Activated naive CD8-positive, alpha-beta T cell treated with anti-CD3 and anti-CD28 coated beads, Interleukin-2, amount 10 ng/mL, durations not matched to agents 7 days and 5 days (primary cell): ENCODE measurements around the gene GLTP. TPM values are rescaled to one million over a fixed set of nuclear protein-coding genes. Genes with fewer than 3 reads are reported as not detected.
"Not testable (repeated sequence)": the region's sequence is repeated elsewhere in the genome, so short reads cannot be mapped to it uniquely, and the experiment has no call there.

Source experiments
- ATAC-seq: fragments of 150-1000 bp; cut with Tn5 transposase; one replicate; pipeline ENCODE4 v1.10.0; 2021; ENCODE audit warnings: low read depth, moderate library complexity
- POLR2A ChIA-PET: fragments of 350-600 bp; sonication (Branson Sonifier 250); formaldehyde crosslinking; loops from one replicate; lab custom pipeline; 2021; ENCODE audit warnings: antibody characterized with exemption; lab: Charles Lee
- DNase-seq: peaks from one replicate; pipeline ENCODE4 v3.0.0; 2021
- H3K27ac Mint-ChIP-seq: one replicate; pipeline ENCODE4 v1.8.0; 2022; ENCODE audit warnings: mild to moderate bottlenecking, mixed read lengths
- H3K27me3 Mint-ChIP-seq: one replicate; pipeline ENCODE4 v1.8.0; 2022; ENCODE audit warnings: mild to moderate bottlenecking, moderate library complexity, mixed read lengths
- H3K36me3 Mint-ChIP-seq: one replicate; pipeline ENCODE4 v1.8.0; 2021; ENCODE audit warnings: mild to moderate bottlenecking, mixed read lengths
- H3K4me1 Mint-ChIP-seq: one replicate; pipeline ENCODE4 v1.8.0; 2021; ENCODE audit warnings: mixed read lengths
- H3K4me3 Mint-ChIP-seq: one replicate; pipeline ENCODE4 v1.8.0; 2022; ENCODE audit warnings: mild to moderate bottlenecking, moderate library complexity, mixed read lengths
- H3K9me3 Mint-ChIP-seq: one replicate; pipeline ENCODE4 v1.8.0; 2021; ENCODE audit warnings: mixed read lengths
- total RNA-seq, 2 experiments: library from RNA; stranded (reverse); gene quantifications; one replicate each; pipeline ENCODE4 v1.2.3, GENCODE V29; 2021

Gene GLTP
- total RNA-seq, 2 experiments from 2014 or later: 18.3 to 20.2 TPM

DNA sequence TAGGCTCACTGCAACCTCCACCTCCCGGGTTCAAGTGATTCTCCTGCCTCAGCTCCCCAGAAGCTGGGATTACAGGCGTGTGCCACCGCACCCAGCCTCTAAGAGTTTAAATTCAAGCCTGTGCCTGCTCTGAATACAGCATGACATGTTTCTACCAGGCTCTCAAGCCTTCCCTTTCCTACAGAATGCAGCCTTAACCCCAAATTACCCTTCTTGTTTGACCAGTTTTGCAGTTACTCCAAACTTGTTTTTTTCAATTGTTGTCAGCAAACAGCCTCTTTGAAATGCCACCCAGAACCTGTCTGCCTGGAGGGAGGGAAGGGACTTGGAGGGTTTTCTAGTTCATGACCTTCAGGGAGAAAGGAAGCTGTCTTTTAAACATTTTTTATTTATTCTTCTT lies 15.4 kb downstream of the GLTP start:
- H3K27me3 Mint-ChIP-seq: no peaks in the 10 kb centered on the region
- ATAC-seq (no peak), DNase-seq (no peak)
- peaks cover 16% of the 10 kb centered on the region for H3K4me1 Mint-ChIP-seq
- peak overlapping the region; percentile 33 for H3K27ac Mint-ChIP-seq
- POLR2A ChIA-PET: no interaction called here
- H3K9me3 Mint-ChIP-seq: no peaks in the 10 kb centered on the region
- H3K4me3 Mint-ChIP-seq: no peak overlapping the region
- peaks cover 4% of the 10 kb centered on the region for H3K36me3 Mint-ChIP-seq

GRCh38 chr12:109863847-109864712 lies 16.3 kb downstream of the GLTP start:
- Mint-ChIP-seq H3K27me3 (no peaks in the 10 kb centered on the region), H3K4me3 (peak overlapping the region; percentile 7), H3K36me3 (peaks cover 4% of the 10 kb centered on the region), H3K4me1 (peaks cover 16% of the 10 kb centered on the region), H3K9me3 (no peaks in the 10 kb centered on the region), H3K27ac (peak overlapping the region; percentile 56)
- ATAC-seq (peak; percentile 97), DNase-seq (peak; percentile 36)
- POLR2A ChIA-PET: no interaction called here

DNA sequence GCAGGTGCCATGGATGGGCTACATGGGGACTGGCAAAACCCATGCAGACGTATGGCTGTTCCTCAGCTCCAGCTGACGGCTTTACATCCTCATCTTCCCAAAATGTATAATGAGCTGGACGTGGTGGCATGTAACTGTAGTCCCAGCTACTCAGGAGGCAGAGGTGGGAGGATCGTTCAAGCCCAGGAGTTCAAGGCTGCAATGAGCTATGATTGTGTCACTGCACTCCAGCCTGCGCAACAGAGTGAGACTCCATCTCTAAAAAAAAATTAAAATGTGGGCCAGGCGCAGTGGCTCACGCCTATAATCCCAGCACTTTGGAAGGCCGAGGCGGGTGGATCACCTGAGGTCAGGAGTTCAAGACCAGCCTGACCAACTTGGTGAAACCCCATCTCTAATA lies 17.9 kb downstream of the GLTP start:
- peaks cover 22% of the 10 kb centered on the region for H3K4me1 Mint-ChIP-seq
- POLR2A ChIA-PET, H3K27me3 Mint-ChIP-seq, DNase-seq, H3K9me3 Mint-ChIP-seq, H3K4me3 Mint-ChIP-seq, H3K36me3 Mint-ChIP-seq, H3K27ac Mint-ChIP-seq, ATAC-seq: not testable (repeated sequence)

GRCh38 chr12:109861689-109862314 lies 18.5 kb downstream of the GLTP start:
- H3K36me3 Mint-ChIP-seq: peaks cover 2% of the 10 kb centered on the region
- peaks cover 22% of the 10 kb centered on the region for H3K4me1 Mint-ChIP-seq
- H3K27me3 Mint-ChIP-seq: no peaks in the 10 kb centered on the region
- H3K4me3 Mint-ChIP-seq: no peak overlapping the region
- no peak for DNase-seq
- POLR2A ChIA-PET: interaction anchor here (0.6 kb wide), 1 partner anchor 517 kb away, joined by 3 read pairs; no protein-coding TSS in a partner anchor
- no peak overlapping the region for H3K27ac Mint-ChIP-seq
- no peaks in the 10 kb centered on the region for H3K9me3 Mint-ChIP-seq
- no peak for ATAC-seq

DNA sequence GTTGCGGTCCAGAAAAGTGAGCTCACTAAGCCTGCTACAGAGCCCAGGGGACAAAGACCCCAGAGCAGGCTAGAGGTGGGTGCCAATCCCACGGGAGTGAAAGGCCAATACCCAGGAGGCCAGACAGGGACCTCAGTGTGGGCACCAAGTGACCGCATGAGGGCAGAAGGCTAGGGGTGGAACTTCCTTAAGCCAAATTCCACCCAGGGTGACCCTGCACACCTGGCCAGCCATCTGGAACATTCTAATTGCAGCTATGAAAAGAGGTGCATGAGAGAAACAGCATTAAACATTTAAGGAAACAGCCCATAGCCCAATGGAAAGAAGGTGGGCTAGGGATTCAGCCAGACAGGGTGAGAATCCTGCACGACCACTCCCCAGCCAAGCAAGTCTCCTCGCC lies 19.4 kb downstream of the GLTP start:
- Mint-ChIP-seq H3K36me3 (peaks cover 2% of the 10 kb centered on the region), H3K4me1 (peaks cover 22% of the 10 kb centered on the region), H3K4me3 (no peak overlapping the region), H3K9me3 (no peaks in the 10 kb centered on the region), H3K27me3 (no peaks in the 10 kb centered on the region), H3K27ac (no peak overlapping the region)
- POLR2A ChIA-PET: interaction anchor here (0.6 kb wide), 1 partner anchor 518 kb away, joined by 3 read pairs; no protein-coding TSS in a partner anchor
- ATAC-seq (no peak), DNase-seq (no peak)

DNA sequence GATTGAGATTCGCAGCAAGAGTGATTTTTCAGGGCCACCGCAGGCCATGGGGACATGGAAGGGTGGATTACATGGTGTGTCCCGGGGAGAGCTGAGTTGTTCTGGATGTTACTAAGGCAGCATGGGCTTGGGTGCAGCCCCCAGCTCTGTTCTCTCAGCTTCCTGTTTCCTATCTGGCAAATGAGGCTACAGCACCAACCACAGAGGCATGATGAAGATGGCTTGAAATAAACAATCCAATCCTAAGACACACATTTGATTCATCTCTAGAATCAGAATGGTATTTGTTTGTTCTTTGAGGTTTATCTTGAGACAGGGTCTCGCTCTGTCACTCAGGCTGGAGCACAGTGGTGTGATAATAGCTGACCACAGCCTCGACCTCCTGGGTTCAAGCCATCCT lies 21.6 kb downstream of the GLTP start:
- no peaks in the 10 kb centered on the region for H3K27me3 Mint-ChIP-seq
- H3K9me3 Mint-ChIP-seq: no peaks in the 10 kb centered on the region
- POLR2A ChIA-PET: no interaction called here
- H3K4me3 Mint-ChIP-seq: no peak overlapping the region
- no peak for DNase-seq
- ATAC-seq: no peak
- H3K36me3 Mint-ChIP-seq: peaks cover 2% of the 10 kb centered on the region
- no peak overlapping the region for H3K27ac Mint-ChIP-seq
- H3K4me1 Mint-ChIP-seq: peaks cover 11% of the 10 kb centered on the region

GRCh38 chr12:109857715-109858114 lies 22.6 kb downstream of the GLTP start:
- POLR2A ChIA-PET: no interaction called here
- Mint-ChIP-seq H3K36me3 (peaks cover 2% of the 10 kb centered on the region), H3K4me3 (no peak overlapping the region), H3K27ac (no peak overlapping the region), H3K9me3 (no peaks in the 10 kb centered on the region), H3K27me3 (no peaks in the 10 kb centered on the region), H3K4me1 (peaks cover 9% of the 10 kb centered on the region)
- ATAC-seq (no peak), DNase-seq (no peak)

DNA sequence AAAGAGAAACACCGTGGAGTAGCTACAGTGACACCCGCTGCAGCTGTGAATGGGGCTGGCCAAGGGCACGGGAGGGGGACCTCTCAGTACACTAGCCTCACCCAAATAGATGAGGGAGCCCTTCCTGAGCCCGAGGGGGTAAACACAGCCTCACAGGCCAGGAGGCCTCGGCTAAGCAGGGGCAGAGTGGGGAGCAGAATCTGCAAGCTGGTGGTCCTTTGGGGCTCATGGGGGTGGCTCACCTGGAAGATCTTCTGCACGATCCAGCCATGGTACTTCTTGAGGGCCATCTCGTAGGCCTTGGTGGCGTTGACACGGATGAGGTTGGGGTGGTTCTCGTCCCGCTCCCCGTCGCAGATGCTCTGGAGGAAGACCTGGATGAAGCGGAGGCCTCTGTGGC lies 25.0 kb downstream of the GLTP start:
- Mint-ChIP-seq H3K4me1 (peaks cover 9% of the 10 kb centered on the region), H3K27me3 (no peaks in the 10 kb centered on the region), H3K9me3 (no peaks in the 10 kb centered on the region), H3K27ac (no peak overlapping the region), H3K4me3 (no peak overlapping the region), H3K36me3 (peaks cover 2% of the 10 kb centered on the region)
- ATAC-seq (no peak), DNase-seq (no peak)
- POLR2A ChIA-PET: no interaction called here

DNA sequence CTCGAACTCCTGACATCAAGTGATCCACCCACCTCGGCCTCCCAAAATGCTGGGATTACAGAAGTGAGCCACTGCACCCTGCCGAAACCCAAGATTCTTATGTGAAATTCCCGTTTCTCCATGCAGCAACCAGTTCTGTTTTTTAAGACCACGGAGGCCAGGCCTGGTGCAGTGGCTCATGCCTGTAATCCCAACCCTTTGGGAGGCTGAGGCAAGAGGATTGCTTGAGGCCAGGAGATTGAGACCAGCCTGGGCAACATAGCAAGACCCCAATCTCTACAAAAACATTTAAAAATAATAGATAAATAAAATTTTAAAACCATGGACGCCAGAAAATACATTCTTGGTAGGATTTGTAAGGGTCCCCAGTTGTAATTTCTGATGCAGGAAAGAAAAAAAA lies 29.8 kb downstream of the GLTP start:
- H3K27ac Mint-ChIP-seq, H3K9me3 Mint-ChIP-seq, ATAC-seq, POLR2A ChIA-PET, DNase-seq, H3K4me1 Mint-ChIP-seq, H3K27me3 Mint-ChIP-seq, H3K36me3 Mint-ChIP-seq, H3K4me3 Mint-ChIP-seq: not testable (repeated sequence)

GRCh38 chr12:109847142-109847735 lies 33.1 kb downstream of the GLTP start:
- POLR2A ChIA-PET: no interaction called here

GRCh38 chr12:109845824-109846205 lies 34.5 kb downstream of the GLTP start:
- H3K36me3 Mint-ChIP-seq: no peaks in the 10 kb centered on the region
- H3K4me3 Mint-ChIP-seq: peak overlapping the region; percentile 56
- ATAC-seq: no peak
- peaks cover 4% of the 10 kb centered on the region for H3K4me1 Mint-ChIP-seq
- no peaks in the 10 kb centered on the region for H3K27me3 Mint-ChIP-seq
- no peak overlapping the region for H3K27ac Mint-ChIP-seq
- no peaks in the 10 kb centered on the region for H3K9me3 Mint-ChIP-seq
- no peak for DNase-seq
- POLR2A ChIA-PET: interaction anchor here (1.1 kb wide), 1 partner anchor 41 kb away, joined by 3 read pairs; no protein-coding TSS in a partner anchor

More at GRCh38 chr12:109847142-109847735, 33.1 kb downstream of the GLTP start:
- ATAC-seq (no peak), DNase-seq (no peak)
- Mint-ChIP-seq H3K9me3 (no peaks in the 10 kb centered on the region), H3K4me3 (no peak overlapping the region), H3K27me3 (no peaks in the 10 kb centered on the region), H3K36me3 (no peaks in the 10 kb centered on the region), H3K27ac (no peak overlapping the region), H3K4me1 (peaks cover 4% of the 10 kb centered on the region)

- H3K4me1 Mint-ChIP-seq: peaks cover 4% of the 10 kb centered on the region
- no peaks in the 10 kb centered on the region for H3K27me3 Mint-ChIP-seq
- POLR2A ChIA-PET: interaction anchor here (0.8 to 1.1 kb wide), 2 partner anchors 40 to 247 kb away, joined by 3 to 6 read pairs; no protein-coding TSS in a partner anchor
- ATAC-seq (peak; percentile 93), DNase-seq (peak; percentile 97)
- no peaks in the 10 kb centered on the region for H3K9me3 Mint-ChIP-seq
- no peak overlapping the region for H3K27ac Mint-ChIP-seq
- H3K36me3 Mint-ChIP-seq: no peaks in the 10 kb centered on the region
- peak overlapping the region; percentile 56 for H3K4me3 Mint-ChIP-seq
These were observed 35.1 kb downstream of the GLTP start for GRCh38 chr12:109844983-109845823.

- Mint-ChIP-seq H3K9me3 (no peaks in the 10 kb centered on the region), H3K36me3 (no peaks in the 10 kb centered on the region), H3K27ac (no peak overlapping the region), H3K4me1 (peaks cover 4% of the 10 kb centered on the region), H3K27me3 (peaks cover 3% of the 10 kb centered on the region), H3K4me3 (no peak overlapping the region)
- no peak for DNase-seq
- POLR2A ChIA-PET: no interaction called here
- ATAC-seq: no peak
These were observed 36.2 kb downstream of the GLTP start for GRCh38 chr12:109844091-109844490.
